Measurements from ENCODE around the gene TMOD3.

GRCh38 chr15:51938286-51938685 lies 108.8 kb downstream of the TMOD3 start:
- TF ChIP-seq CTCF (conservative IDR thresholded peaks at IDR 0.05 in 1 of 2, IDR thresholded peaks at IDR 0.05 in 1 of 2; ENCODE audit: low read depth in 1 of 2, low read length in 2 of 2) (no peak), EZH2 (IDR thresholded peaks at IDR 0.05; ENCODE audit: low read length, missing control alignments) (no peak)
